ENCODE measurements around the gene SLC12A8. TPM values are rescaled to one million over a fixed set of nuclear protein-coding genes. Genes with fewer than 3 reads are reported as not detected.

SLC12A8 gene
- total and polyA plus RNA-seq, 2 experiments from 2014 or later, result 3.4 to 7.8 TPM

DNA sequence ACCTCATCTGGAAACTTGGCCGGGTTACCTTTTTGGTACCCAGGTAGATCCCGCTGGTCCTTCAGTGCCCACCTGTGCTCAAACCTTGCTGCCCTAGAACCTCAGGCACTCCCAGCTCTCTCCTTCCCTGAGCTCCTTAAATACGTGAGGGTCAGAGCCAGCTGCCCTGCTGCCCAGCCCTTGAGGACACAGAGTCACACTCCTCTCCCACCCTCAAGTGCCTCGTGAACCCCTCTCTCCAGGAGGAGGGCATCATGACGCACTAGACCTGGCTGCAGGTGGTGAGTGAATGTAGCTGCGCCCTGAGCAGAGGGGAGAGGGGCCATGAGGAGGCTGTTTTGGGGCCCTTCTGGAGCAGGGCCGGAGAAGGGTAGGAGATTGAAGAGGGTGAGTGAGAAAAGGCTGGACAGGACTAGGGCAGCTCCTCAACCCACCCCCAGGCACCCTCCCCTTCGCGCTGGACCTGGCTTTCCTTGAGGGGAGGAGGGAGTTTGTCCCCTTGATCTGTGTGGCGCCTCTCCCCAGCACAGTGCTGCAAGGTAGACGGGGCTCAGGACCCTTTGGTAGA is 941 bp downstream of the SLC12A8 start:
- no peak overlapping the region for H3K4me3 ChIP-seq
- TF ChIP-seq EZH2 (IDR thresholded peaks at IDR 0.05; ENCODE audit: insufficient read depth, poor library complexity, severe bottlenecking) (no peak), EZH2phosphoT487 (IDR thresholded peaks at IDR 0.05; ENCODE audit: insufficient read depth, low read depth) (no peak)
- H3K27me3 ChIP-seq (replicated peaks; ENCODE audit: insufficient read depth), result no peaks in the 10 kb centered on the region
- in situ Hi-C loops (cut with MboI), result no loop called here
- 91 to 95% methylated on average over 11 of the region's 11 CpGs for WGBS, 2 experiments (ENCODE audit: low coverage in 1 of 2, low lambda C conversion rate in 2 of 2, missing lambda C conversion rate in 2 of 2)
- no peak overlapping the region for H3K4me2 ChIP-seq (ENCODE audit: unreplicated experiment)
- no peak overlapping the region for H3K9ac ChIP-seq
- H2AFZ ChIP-seq, result peak overlapping the region; percentile 82; the same call in 1 of the 2 replicates
- no peaks in the 10 kb centered on the region for H4K20me1 ChIP-seq (ENCODE audit: insufficient read depth)
- H3F3A ChIP-seq (ENCODE audit: insufficient read depth), result peaks cover 18% of the 10 kb centered on the region
- no peak for DNase-seq
- H3K9me3 ChIP-seq (ENCODE audit: low read depth), result no peaks in the 10 kb centered on the region
- peaks cover 20% of the 10 kb centered on the region for H3K4me1 ChIP-seq (ENCODE audit: insufficient read depth)
- H3K27ac ChIP-seq, result no peak overlapping the region
- no peaks in the 10 kb centered on the region for H3K9me2 ChIP-seq (ENCODE audit: insufficient read depth)
- H3K79me2 ChIP-seq (ENCODE audit: insufficient read depth), result no peaks in the 10 kb centered on the region
- no peaks in the 10 kb centered on the region for H3K36me3 ChIP-seq (ENCODE audit: low read depth)

DNA sequence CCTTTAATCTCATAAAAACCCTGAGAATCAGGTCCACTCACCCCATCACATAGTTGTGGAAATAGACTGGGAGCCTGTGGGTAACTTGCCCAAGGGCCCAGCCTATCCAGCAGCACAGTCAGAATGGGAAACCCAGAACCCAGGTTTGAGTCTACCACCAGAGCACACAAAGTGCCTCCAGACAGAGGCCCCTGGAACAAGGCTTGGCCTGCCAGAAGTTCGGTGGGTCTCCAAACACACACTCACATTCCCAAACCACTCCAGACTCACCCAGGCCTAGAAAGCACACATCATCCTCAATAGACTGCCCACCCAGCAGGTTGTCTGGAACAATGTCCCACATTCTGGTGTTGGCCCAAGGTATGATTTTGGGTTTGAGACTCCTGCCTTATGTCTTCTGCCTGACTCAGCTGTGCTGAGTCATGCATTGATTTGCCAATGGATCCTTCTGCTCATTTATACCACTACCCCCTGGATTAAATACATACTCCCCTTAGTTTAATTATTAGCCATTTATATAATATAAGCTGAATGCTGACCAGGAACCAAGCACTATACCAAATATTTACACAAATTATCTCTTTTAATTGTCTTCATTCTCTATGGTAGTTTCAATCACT is 4.5 kb downstream of the SLC12A8 start:
- Histone ChIP-seq H3K27me3 (replicated peaks; ENCODE audit: insufficient read depth) (no peaks in the 10 kb centered on the region), H3K4me2 (ENCODE audit: unreplicated experiment) (no peak overlapping the region), H3K79me2 (ENCODE audit: insufficient read depth) (no peaks in the 10 kb centered on the region), H3K9me2 (ENCODE audit: insufficient read depth) (no peaks in the 10 kb centered on the region), H3K27ac (no peak overlapping the region), H4K20me1 (ENCODE audit: insufficient read depth) (no peaks in the 10 kb centered on the region), H3K9me3 (ENCODE audit: low read depth) (no peaks in the 10 kb centered on the region), H3K36me3 (ENCODE audit: low read depth) (no peaks in the 10 kb centered on the region), H3F3A (ENCODE audit: insufficient read depth) (no peaks in the 10 kb centered on the region), H3K9ac (no peak overlapping the region), H2AFZ (no peak overlapping the region), H3K4me3 (no peak overlapping the region), H3K4me1 (ENCODE audit: insufficient read depth) (0 out of 2 replicates have a peak, but pooled peaks cover under 1% of the 10 kb centered on the region)
- peak; percentile 25 for DNase-seq
- in situ Hi-C loops (cut with MboI), result no loop called here
- no peak for TF ChIP-seq EZH2phosphoT487 (IDR thresholded peaks at IDR 0.05; ENCODE audit: insufficient read depth, low read depth)
- TF ChIP-seq EZH2 (IDR thresholded peaks at IDR 0.05; ENCODE audit: insufficient read depth, poor library complexity, severe bottlenecking), result no peak
- 100% methylated on average over 1 of the region's 1 CpG for WGBS, 2 experiments (ENCODE audit: low coverage in 1 of 2, low lambda C conversion rate in 2 of 2, missing lambda C conversion rate in 2 of 2)

DNA sequence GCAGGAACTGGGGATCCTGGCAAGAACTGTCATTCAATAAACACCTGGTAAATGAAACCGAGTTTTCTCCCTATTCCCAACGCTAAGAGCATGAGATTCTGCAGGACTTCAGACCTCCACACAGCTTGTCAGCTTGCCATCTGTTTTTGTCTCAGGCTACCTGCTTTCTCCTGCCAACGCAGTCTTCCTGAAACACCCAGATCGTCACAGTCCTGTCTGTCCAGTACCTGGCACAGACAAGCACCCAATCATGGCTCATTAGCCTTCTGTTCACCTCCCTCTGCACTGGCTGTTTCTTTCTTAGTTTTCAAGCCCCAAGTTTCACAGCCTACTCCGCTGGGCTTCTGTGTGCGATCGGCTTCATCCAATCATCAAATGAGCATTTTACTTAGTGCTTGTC is 5.0 kb downstream of the SLC12A8 start:
- Histone ChIP-seq H3K27me3 (replicated peaks; ENCODE audit: insufficient read depth) (no peaks in the 10 kb centered on the region), H3K4me1 (ENCODE audit: insufficient read depth) (no peaks in the 10 kb centered on the region), H3K9me2 (ENCODE audit: insufficient read depth) (no peaks in the 10 kb centered on the region), H3K4me3 (no peak overlapping the region), H2AFZ (no peak overlapping the region), H4K20me1 (ENCODE audit: insufficient read depth) (no peaks in the 10 kb centered on the region), H3K4me2 (ENCODE audit: unreplicated experiment) (no peak overlapping the region), H3K36me3 (ENCODE audit: low read depth) (no peaks in the 10 kb centered on the region), H3F3A (ENCODE audit: insufficient read depth) (no peaks in the 10 kb centered on the region), H3K27ac (no peak overlapping the region), H3K79me2 (ENCODE audit: insufficient read depth) (no peaks in the 10 kb centered on the region), H3K9me3 (ENCODE audit: low read depth) (no peaks in the 10 kb centered on the region), H3K9ac (no peak overlapping the region)
- DNase-seq, result no peak
- in situ Hi-C loops (cut with MboI), result no loop called here
- WGBS, 2 experiments (ENCODE audit: low coverage in 1 of 2, low lambda C conversion rate in 2 of 2, missing lambda C conversion rate in 2 of 2), result 71 to 76% methylated on average over 7 of the region's 7 CpGs
- TF ChIP-seq EZH2 (IDR thresholded peaks at IDR 0.05; ENCODE audit: insufficient read depth, poor library complexity, severe bottlenecking) (no peak), EZH2phosphoT487 (IDR thresholded peaks at IDR 0.05; ENCODE audit: insufficient read depth, low read depth) (no peak)

DNA sequence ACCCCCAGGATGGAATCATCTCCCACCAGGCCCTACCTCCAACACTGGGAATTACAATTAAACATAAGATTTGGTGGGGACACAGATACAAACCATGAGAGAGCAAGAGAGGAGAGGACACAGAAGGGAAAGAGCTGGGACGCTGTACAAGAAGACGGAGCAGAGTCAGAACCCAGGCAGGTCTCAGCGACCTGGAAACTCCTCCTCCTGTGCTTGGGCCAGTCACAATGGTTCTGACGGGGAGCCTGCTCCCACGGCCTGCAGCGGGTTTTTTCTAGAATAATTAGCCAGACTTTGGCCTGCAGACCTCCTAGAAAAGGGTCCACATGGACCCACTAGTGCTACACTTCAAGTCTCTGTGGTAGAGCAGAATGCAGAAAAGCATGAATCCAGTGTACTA is 5.6 kb downstream of the SLC12A8 start:
- H3K4me1 ChIP-seq (ENCODE audit: insufficient read depth), result no peaks in the 10 kb centered on the region
- 71 to 74% methylated on average over 6 of the region's 6 CpGs for WGBS, 2 experiments (ENCODE audit: low coverage in 1 of 2, low lambda C conversion rate in 2 of 2, missing lambda C conversion rate in 2 of 2)
- no peak overlapping the region for H3K9ac ChIP-seq
- H3K9me2 ChIP-seq (ENCODE audit: insufficient read depth), result no peaks in the 10 kb centered on the region
- H3K4me3 ChIP-seq, result no peak overlapping the region
- in situ Hi-C loops (cut with MboI), result no loop called here
- no peaks in the 10 kb centered on the region for H3F3A ChIP-seq (ENCODE audit: insufficient read depth)
- no peak overlapping the region for H3K27ac ChIP-seq
- no peak overlapping the region for H2AFZ ChIP-seq
- no peak for TF ChIP-seq EZH2 (IDR thresholded peaks at IDR 0.05; ENCODE audit: insufficient read depth, poor library complexity, severe bottlenecking)
- TF ChIP-seq EZH2phosphoT487 (IDR thresholded peaks at IDR 0.05; ENCODE audit: insufficient read depth, low read depth), result no peak
- H4K20me1 ChIP-seq (ENCODE audit: insufficient read depth), result no peaks in the 10 kb centered on the region
- DNase-seq, result no peak
- no peaks in the 10 kb centered on the region for H3K9me3 ChIP-seq (ENCODE audit: low read depth)
- no peak overlapping the region for H3K4me2 ChIP-seq (ENCODE audit: unreplicated experiment)
- no peaks in the 10 kb centered on the region for H3K79me2 ChIP-seq (ENCODE audit: insufficient read depth)
- H3K27me3 ChIP-seq (replicated peaks; ENCODE audit: insufficient read depth), result no peaks in the 10 kb centered on the region
- H3K36me3 ChIP-seq (ENCODE audit: low read depth), result no peaks in the 10 kb centered on the region

Measured in GM23248 (cell line).